RWPE1 (cell line): ENCODE results near the gene FLAD1.

Source experiments
- CTCF ChIA-PET: fragments of 350-600 bp; sonication (Branson Sonifier 250); formaldehyde crosslinking; extraction: SDS; loops from one replicate; lab custom pipeline; 2021; lab: Yijun Ruan, JAX
- POLR2A ChIA-PET: fragments of 400-600 bp; formaldehyde crosslinking; extraction: SDS; loops from one replicate; lab custom pipeline; 2020; ENCODE audit warnings: antibody characterized with exemption; ENCODE audit not compliant: low non-redundant PET; lab: Yijun Ruan, JAX
- DNase-seq: peaks from one replicate; pipeline ENCODE4 v3.0.0; 2012; ENCODE audit warnings: low spot score
- H3K27ac ChIP-seq: fragments of 450-650 bp; 2 replicates; pipeline ENCODE4 v1.5.1; 2017
- CTCF ChIP-seq: fragments of 450-650 bp; conservative IDR thresholded peaks from 2 replicates; pipeline ENCODE4 v1.5.1; 2017; ENCODE audit warnings: low read depth, mild to moderate bottlenecking

Gene FLAD1

GRCh38 chr1:154998201-154998780 lies 15.1 kb downstream of the FLAD1 start:
- no peak for DNase-seq
- CTCF ChIA-PET = interaction anchor here (0.6 to 1.1 kb wide), 4 partner anchors 19 to 27 kb away, joined by 3 to 6 read pairs (median 4); no protein-coding TSS in a partner anchor
- peak overlapping the region; percentile 100 for H3K27ac ChIP-seq
- no peak for TF ChIP-seq CTCF
- POLR2A ChIA-PET = interaction anchor here (0.6 to 0.7 kb wide), 3 partner anchors 12 to 858 kb away, joined by 3 to 5 read pairs (median 4); no protein-coding TSS in a partner anchor

- ChIA-PET CTCF (interaction anchor here (0.6 to 1.2 kb wide), 4 partner anchors 14 to 26 kb away, joined by 3 to 6 read pairs (median 4); no protein-coding TSS in a partner anchor), POLR2A (interaction anchor here (0.7 kb wide), 2 partner anchors 11 to 410 kb away, joined by 4 to 5 read pairs; no protein-coding TSS in a partner anchor)
- peak overlapping the region; percentile 100 for H3K27ac ChIP-seq
- TF ChIP-seq CTCF = peak; percentile 92
- DNase-seq = no peak
Measured at GRCh38 chr1:154998818-154999570, 15.8 kb downstream of the FLAD1 start.

- H3K27ac ChIP-seq = peak overlapping the region; percentile 100
- DNase-seq = no peak
- ChIA-PET POLR2A (no interaction called here), CTCF (interaction anchor here (0.6 to 1.2 kb wide), 7 partner anchors 10 to 173 kb away, joined by 3 to 6 read pairs (median 4); partner anchors contain the start of gene KRTCAP2)
- TF ChIP-seq CTCF = no peak
Measured at GRCh38 chr1:154999571-155000410, 16.6 kb downstream of the FLAD1 start.

- H3K27ac ChIP-seq = peak overlapping the region; percentile 100
- ChIA-PET CTCF (interaction anchor here (0.6 to 0.9 kb wide), 4 partner anchors 10 to 173 kb away, joined by 3 to 6 read pairs (median 4); partner anchors contain the start of gene KRTCAP2), POLR2A (no interaction called here)
- TF ChIP-seq CTCF = no peak
- no peak for DNase-seq
Measured at GRCh38 chr1:155000411-155000725, 17.2 kb downstream of the FLAD1 start.

- peak overlapping the region; percentile 100 for H3K27ac ChIP-seq
- POLR2A ChIA-PET = interaction anchor here (0.6 to 0.7 kb wide), 2 partner anchors 27 to 30 kb away, joined by 3 to 4 read pairs; partner anchors contain the start of gene SHC1
- DNase-seq = peak; percentile 94
- CTCF ChIA-PET = interaction anchor here (0.5 to 0.9 kb wide), 4 partner anchors 11 to 173 kb away, joined by 3 to 4 read pairs (median 3); partner anchors contain the start of gene KRTCAP2
- TF ChIP-seq CTCF = no peak
Measured at GRCh38 chr1:155000726-155001424, 17.7 kb downstream of the FLAD1 start.
